ENCODE results near the gene MRPS27.
"Not testable (repeated sequence)": the region's sequence is repeated elsewhere in the genome, so short reads cannot be mapped to it uniquely, and the experiment has no call there.

MRPS27 gene

DNA sequence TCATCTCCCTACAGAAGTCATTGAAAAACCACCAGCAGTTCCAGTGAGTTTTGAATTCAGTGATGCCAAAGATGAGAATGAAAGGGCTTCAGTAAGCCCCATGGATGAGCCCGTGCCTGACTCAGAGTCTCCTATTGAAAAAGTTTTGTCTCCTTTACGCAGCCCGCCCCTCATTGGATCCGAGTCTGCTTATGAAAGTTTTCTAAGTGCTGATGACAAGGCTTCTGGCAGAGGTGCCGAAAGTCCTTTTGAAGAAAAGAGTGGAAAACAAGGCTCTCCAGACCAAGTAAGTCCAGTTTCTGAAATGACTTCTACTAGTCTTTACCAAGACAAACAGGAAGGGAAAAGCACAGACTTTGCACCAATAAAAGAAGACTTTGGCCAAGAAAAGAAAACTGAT, 122.6 kb downstream of the MRPS27 start:
- no peak for DNase-seq

DNA sequence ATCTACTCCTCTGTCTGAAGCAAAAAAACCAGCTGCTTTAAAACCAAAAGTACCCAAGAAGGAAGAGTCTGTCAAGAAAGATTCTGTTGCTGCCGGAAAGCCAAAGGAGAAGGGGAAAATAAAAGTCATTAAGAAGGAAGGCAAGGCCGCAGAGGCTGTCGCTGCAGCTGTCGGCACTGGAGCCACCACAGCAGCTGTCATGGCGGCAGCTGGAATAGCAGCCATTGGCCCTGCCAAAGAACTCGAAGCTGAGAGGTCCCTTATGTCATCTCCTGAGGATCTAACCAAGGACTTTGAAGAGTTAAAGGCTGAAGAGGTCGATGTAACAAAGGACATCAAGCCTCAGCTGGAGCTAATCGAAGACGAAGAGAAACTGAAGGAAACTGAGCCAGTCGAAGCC, 124.5 kb downstream of the MRPS27 start:
- no peak for DNase-seq

DNA sequence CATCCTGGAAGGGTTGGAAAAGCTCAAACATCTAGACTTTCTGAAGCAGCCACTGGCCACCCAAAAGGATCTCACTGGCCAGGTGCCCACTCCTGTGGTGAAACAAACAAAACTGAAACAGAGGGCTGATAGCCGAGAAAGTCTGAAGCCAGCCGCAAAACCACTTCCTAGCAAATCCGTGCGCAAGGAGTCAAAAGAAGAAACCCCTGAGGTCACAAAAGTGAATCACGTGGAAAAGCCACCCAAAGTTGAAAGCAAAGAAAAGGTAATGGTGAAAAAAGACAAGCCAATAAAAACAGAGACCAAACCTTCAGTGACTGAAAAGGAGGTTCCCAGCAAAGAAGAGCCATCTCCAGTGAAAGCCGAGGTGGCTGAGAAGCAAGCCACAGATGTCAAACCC, 125.2 kb downstream of the MRPS27 start:
- DNase-seq: no peak

DNA sequence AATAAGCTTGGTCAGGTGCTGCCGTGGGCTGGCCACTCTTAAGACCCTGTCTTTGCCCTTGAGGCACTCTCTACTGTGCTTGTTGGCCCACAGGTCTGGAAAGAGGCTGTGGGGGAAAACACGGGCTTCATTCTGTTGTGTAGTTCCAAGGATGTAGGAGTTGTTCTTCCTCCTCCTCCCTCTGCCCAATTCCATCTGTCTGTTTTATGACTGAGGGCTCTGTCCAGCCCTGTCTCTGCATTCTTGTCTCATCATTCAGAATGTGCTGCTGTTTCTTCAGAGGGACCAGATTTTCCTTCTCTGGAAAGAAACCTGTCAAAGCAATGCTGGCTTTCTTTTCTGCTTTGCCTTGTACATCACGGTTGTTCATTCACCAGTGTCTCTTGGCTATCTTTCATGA, 128.6 kb downstream of the MRPS27 start:
- DNase-seq: no peak

DNA sequence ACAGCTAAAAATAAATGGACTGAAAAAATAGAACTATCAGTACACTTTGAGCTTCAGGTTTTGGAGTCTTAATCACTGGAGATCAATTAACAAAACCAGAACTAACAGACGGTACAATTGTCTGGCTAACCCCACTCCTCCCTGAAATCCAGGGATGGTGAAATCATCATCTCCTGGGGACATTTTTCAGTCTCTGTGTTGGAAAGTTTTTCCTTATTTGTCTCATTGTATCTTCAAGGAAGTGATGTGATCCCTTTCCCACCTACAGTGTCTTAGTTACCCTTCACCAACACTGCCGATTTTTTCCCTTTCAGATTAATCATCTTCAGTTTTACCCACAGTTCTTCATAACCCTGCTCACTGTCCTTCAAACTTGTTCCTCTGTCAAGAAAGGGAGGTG, 130.9 kb downstream of the MRPS27 start:
- no peak for DNase-seq

DNA sequence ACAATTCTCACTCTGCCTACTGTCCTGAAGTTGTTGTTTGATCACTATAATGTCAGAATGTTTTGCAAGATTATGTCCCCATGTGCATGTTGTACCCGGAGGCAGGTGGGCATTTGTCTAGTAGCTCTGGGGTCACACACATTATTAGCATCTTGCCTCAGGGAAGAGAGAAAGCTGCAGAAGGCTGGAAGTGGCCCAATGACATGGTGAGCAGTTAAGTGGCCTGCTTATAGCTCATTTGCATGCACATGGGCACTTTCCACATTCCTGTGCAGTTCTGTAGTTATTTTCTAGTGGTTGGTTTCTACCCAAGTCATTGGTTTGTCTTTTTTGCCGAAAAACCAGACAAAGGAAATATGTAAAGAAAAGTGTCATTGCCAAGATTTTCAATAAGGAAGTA, 131.9 kb downstream of the MRPS27 start:
- DNase-seq: no peak

DNA sequence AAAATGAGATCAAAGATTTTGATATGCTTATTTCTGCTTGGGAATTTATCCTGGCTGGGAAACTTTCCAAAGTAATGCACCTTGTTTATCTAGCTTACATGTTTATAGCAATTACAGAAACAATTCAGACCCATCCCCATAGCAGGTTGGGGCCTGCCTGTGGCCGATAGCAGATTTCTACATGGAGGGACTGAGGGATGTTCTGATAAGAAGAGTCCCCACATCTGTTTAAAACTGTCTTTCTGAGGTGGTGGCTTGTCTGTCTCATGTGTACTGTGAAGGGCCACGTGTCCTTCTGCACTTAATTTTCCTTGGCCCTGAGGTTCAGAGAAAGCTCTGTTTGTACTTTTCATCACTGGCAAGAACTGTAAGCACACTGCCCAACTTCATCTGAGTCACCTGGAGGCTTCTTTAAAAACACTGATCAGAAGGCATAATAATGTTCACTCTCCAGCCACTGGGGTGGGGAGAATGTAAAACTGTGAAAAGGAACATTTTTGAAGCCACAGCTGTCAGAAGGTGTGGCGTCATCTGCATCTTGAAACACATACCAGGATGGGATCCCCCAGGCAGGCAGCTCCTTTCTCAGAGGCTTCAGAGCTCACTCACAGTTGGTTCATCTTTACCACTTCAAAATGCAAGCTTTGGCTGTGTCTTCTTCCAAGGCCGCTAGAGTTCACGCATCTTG, 132.5 kb downstream of the MRPS27 start:
- DNase-seq: no peak

DNA sequence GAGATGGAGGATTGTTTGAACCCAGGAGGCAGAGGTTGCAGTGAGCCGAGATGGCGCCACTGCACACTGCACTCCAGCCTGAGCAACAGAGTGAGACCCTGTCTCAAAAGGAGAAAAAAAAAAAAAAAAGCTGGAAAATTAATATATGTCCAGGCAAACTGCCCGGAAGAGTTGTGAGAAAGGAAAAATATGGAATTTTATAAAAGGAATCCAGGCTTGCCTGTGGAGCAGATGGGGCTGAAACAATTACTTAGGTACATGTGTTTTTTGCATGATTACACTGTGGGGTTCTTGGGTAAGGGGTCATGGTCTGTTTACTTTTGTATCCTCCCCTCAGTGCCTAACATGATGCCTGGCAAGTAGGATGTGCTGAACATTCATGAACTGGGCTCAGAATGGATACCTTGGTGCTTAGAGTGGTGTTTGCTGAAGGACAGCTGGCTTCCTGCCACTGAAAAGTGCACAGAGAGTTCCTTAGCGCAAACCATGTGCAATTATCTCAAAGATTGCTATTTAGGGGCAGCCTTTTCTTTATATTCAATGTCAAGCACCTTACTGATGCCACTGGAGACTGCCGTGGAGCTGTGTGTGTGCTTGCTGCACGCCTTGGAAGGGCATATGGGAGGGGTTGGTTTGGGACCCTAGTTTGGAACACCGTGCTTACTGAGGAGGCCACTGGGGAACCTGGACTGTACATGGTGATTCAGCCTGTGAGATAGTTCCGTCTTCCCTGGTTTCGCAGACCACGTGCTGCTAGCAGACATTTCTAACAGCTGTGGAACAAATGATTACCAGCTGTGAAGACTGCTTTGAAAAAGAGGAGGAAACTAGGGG, 134.3 kb downstream of the MRPS27 start:
- DNase-seq: peak; percentile 71

DNA sequence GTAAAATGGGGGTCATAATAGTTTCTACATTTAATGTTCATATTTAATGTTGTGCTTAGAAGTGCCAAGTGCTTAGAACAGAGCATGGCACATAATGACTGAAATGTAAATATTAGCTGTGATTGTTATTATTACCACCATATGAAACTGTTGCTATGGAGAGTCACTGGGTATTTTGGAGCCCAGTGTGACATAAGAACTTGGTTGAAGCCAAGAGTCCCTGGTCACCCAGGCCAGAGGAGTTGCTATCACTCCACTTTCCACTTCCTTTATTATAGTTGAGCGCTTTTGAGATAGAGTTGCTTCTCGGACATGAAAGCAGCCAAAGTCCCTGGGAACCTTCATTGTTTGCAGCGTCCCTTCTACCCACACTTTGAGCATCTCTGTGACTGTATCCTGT, 135.6 kb downstream of the MRPS27 start:
- no peak for DNase-seq

DNA sequence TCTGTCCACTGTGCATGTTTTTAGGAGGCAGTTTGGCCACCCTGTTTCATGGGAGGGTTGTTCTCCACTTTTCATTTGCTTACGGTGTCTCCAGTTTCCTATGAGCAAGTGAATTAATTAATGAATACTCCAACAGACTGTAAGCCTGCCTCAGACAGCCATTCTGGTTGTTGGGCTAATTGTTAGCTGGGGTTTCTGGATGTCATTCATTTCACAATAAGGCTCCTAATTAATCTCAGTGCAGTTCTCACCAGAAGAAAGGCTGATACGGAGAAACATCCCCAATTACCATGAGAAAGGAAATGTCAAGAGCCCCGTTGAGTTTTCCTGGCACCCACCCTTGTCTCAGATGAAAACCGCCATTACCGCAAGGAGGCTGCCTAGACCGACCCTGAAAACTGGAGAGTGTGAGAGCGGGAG, 136.9 kb downstream of the MRPS27 start:
- peak; percentile 5 for DNase-seq

DNA sequence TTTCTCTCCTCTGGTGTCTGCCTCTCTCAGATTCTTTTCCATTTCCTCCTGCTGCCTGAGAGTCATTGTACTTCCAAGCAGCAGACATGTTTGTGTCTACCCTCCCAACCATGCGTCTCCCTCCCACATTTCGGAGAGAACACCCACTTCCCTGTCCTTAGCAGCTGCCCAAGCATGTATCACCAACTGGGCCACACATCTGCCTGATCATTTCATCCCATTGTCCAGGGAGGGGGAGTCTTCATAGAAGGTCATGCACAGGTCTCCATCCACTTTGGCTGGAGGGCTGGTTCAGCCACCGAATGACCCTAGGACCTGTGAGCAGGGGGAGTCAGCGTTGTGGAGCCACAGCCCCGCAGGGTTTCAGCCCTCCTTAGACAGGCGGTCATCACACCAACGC, 137.4 kb downstream of the MRPS27 start:
- DNase-seq: no peak

DNA sequence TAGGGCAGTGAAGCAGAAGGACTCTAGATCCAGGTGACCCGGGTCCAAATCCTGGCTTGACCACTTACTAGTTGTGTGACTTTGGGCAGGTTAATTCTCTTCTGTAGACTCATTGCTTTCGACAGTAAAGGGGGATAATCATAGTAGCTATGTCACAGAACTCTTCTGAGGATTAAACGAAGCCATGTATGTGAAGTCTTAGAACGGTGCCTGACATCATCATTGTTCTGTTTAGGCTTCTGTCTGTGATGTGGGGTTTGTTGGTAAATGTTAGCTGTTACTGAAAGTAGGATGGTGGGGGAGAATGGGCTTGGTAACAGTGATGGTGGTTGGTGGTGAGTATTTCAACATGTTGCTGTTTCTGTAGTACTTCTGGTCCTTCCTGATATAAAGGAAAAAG, 139.1 kb downstream of the MRPS27 start:
- DNase-seq: no peak

DNA sequence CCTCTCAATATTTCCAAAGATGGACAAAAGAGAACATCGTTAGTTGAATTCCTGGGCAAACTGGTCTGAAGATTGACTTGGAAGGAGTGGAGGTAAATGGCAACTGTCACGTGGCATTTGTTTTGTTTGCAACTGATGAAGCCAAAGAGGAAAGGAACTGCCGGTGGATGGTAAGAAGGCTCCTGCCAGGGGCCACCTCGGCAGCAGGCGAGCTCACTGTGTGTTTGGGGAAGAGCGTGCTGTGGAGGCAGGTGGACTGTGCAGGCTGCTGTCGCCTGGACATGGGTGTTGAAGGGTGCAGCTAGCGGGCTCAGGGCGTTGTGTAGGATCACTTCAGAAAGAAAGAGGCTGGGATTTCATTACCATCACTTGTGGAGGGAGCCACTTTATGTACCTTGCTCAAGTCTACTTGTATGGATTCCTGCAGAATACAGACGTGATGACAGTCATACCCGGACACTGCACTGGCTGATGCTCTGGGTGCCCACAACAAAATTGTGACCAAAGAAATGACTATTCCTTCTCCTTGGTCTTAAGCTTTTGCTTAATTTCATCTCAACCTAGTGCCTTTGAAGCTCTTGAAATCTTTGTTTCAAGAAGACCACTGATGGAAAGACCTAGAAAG, 140.1 kb downstream of the MRPS27 start:
- no peak for DNase-seq

DNA sequence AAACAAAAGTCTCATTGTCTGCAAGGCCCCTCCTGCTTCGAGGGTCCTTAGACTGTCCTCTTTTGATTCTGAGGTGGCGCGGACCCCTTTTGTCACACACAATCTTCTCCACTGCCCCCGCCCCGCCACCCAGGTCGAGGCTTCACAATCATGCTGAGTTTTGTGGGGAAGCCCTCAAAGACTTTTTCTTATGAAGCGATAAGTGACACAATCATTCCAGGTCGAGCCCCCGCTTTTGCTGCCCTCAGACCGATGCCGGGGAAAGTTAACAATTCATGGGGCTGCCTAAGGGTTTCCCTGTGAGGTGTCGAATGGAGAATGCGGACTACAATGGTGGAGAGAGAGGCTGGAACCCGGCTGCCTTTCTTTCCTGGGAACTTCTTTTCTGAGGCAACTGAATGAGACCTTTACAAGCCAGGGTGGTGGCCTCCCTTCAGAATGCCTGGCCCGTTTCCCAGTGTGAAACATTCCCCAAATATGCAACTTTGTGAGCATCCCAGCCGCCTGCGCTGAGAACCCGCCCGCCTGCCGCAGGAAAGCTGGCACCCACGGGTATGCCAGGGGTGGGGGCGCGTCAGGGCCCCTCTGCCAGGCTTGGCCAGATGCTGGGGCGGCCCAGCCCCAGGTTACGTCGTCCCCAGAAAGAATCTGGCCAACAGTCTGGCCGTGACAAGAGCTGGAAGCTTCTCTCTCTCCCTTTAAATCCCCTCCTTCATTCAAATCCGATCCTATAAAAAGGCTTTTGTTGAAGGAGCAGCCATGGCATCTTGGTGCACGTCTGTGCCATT, 140.8 kb downstream of the MRPS27 start:
- no peak for DNase-seq

DNA sequence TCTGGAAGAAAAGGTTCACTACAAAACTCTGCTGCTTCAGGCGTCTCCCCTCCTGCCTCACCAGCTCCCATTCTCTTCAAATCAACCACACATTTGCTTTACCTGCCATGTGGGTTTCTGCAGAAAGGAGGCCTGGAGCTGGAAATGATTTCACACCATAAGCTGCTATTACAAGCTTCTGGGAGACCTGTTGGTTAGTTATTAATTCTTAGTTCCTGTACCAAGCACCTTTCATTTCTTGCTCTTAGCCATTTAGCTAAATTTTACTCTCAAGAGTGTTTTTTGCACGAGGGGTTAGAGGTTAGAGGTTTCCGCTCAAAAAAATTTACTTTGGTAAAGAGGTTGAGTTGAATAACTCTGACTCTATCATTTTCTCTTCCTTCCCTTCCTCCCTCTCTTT, 142.5 kb downstream of the MRPS27 start:
- DNase-seq: no peak

DNA sequence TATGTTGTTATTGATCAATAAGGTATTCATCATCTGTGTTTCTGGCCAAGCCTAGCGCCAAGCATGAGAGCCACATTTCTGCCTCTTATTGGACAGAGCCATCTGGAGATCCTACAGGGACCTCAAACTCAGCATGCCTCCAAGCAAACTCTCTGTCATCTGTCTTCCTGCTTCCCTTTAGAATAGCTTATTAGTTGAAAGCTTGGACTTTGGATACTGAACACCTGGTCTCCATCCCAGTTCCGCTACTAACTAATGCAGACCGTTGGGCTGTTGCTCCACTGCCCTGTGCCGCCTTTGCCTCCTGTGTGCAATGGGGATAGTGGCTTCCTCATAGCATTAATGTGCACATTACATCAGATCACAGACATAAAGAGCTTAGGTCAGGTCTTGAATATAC, 147.3 kb downstream of the MRPS27 start:
- no peak for DNase-seq

DNA sequence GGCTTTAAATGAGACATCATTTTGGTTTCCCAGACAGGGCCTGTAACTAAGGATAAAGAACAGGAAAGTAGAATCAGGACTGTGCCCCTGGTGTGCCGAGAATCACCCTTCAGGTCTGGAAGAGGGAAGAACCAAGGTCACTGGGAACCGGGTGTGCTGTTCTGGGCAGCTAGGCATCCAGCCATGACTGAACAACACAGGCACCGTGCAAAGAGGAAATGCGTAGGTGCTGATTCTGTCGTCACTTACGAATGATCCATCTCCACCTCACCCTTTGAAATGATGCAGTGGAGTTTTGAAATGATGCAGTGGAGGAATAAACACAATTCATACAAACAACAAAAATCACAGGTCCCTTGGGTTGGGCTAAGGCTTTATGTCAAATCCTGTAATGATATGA, 148.4 kb downstream of the MRPS27 start:
- DNase-seq: no peak

DNA sequence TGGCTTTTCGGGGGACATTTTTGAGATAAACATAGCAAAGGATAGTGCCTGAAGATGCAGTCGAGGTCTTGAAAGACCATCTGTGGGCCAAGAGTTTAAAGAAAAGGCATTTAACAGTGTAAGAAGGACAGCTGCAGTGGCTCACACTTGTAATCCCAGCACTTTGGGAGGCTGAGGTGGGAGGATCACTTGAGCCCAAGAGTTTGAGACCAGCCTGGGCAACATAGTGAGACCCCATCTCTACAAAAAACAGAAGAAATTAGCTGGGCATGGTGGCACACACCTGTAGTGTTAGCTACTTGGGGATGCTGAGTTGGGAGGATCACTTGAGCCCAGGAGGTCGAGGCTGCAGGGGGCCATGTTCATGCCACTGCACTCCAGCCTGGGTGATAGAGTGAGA, 148.9 kb downstream of the MRPS27 start:
- DNase-seq: not testable (repeated sequence)

DNA sequence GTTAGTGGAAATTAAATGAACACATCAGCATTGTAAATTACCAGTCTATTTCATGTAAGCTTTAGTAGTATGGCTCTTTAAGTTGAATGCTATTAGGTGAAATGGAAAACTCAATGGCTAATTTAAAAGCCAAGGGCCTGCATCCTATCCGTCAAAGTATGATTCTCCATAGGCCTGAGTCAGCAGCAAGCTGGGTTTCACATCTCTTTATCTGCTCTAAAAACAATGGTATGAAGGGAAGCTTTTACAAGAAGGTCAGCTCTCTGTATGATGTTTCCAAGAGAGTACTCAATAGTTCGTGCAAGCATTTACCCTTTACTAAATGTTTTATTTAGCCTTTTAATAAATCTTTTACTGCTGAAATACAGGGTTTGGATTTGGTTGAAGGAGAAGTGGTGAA, 149.9 kb downstream of the MRPS27 start:
- DNase-seq: no peak
